ENCODE measurements around the gene CHID1. TPM values are rescaled to one million over a fixed set of nuclear protein-coding genes. Genes with fewer than 3 reads are reported as not detected.

The CHID1 gene
- total and polyA plus RNA-seq, 2 of the 8 experiments (the other 6 are each of a cell fraction or from before 2014, with no cell fraction given): 81.2 to 88.5 TPM

DNA sequence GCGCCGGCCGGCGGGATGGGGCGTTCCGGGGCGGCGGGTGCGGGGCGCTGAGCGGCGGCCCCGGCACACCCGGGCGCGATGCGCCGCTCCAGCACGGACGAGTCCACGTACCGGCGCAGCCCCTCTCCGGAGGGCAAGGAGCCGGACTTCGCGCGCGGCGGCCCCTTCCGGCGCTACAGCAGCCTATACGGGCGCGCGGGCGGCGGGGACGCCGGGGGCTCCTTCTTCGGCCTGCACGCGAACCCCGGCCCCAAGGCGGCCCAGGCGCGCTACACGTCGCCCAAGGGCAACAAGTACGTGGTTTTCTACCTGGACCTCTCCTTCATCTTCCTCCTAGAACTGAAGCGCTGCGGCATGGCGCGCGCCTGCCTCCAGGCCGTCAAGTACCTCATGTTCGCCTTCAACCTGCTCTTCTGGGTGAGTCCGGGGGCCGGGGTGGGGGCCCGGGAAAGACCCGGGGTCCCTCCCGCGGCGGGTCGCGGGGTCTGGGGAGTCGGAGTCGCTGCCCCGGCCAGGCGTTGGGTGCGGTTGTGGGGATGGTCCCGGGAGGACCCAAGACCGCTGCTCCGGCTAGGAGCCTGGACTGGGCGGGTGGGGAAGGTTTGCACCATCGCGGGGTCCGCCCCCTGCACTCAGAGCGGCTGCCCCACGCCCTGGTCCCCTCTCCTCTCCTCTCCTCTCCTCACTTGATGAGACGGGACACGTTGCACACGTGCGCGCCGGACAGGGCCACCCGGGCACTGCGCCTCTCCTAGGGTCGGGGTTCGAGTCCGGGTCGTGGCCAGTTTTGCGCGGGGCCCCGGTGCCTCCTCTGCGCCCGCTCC is 60.4 kb downstream of the CHID1 start (continued):
- TF ChIP-seq PHF8 (conservative IDR thresholded peaks at IDR 0.05; ENCODE audit: low read depth, low read length) (peak; percentile 19; the same call in 1 of the 2 replicates), SAP30 (IDR thresholded peaks at IDR 0.05; ENCODE audit: insufficient read depth, insufficient replicate concordance, low read length) (no peak), RBBP5 (IDR thresholded peaks at IDR 0.05; ENCODE audit: borderline replicate concordance, low read depth, low read length) (no peak), SIX5 (IDR thresholded peaks at IDR 0.05; ENCODE audit: low read depth, low read length) (no peak), BCL11A (IDR thresholded peaks at IDR 0.05; ENCODE audit: low read depth in 2 of 2, low read length in 2 of 2) (no peak), TAF1 (IDR thresholded peaks at IDR 0.05; ENCODE audit: low read depth, low read length) (0 out of 2 replicates have a peak, but pooled peaks have one; percentile 4), TBP (IDR thresholded peaks at IDR 0.05; ENCODE audit: low read depth, low read length) (0 out of 2 replicates have a peak, but pooled peaks have one; percentile 13), EGR1 (IDR thresholded peaks at IDR 0.05; ENCODE audit: borderline replicate concordance, low read depth, low read length) (no peak)
- TF ChIP-seq, protein P1, sequence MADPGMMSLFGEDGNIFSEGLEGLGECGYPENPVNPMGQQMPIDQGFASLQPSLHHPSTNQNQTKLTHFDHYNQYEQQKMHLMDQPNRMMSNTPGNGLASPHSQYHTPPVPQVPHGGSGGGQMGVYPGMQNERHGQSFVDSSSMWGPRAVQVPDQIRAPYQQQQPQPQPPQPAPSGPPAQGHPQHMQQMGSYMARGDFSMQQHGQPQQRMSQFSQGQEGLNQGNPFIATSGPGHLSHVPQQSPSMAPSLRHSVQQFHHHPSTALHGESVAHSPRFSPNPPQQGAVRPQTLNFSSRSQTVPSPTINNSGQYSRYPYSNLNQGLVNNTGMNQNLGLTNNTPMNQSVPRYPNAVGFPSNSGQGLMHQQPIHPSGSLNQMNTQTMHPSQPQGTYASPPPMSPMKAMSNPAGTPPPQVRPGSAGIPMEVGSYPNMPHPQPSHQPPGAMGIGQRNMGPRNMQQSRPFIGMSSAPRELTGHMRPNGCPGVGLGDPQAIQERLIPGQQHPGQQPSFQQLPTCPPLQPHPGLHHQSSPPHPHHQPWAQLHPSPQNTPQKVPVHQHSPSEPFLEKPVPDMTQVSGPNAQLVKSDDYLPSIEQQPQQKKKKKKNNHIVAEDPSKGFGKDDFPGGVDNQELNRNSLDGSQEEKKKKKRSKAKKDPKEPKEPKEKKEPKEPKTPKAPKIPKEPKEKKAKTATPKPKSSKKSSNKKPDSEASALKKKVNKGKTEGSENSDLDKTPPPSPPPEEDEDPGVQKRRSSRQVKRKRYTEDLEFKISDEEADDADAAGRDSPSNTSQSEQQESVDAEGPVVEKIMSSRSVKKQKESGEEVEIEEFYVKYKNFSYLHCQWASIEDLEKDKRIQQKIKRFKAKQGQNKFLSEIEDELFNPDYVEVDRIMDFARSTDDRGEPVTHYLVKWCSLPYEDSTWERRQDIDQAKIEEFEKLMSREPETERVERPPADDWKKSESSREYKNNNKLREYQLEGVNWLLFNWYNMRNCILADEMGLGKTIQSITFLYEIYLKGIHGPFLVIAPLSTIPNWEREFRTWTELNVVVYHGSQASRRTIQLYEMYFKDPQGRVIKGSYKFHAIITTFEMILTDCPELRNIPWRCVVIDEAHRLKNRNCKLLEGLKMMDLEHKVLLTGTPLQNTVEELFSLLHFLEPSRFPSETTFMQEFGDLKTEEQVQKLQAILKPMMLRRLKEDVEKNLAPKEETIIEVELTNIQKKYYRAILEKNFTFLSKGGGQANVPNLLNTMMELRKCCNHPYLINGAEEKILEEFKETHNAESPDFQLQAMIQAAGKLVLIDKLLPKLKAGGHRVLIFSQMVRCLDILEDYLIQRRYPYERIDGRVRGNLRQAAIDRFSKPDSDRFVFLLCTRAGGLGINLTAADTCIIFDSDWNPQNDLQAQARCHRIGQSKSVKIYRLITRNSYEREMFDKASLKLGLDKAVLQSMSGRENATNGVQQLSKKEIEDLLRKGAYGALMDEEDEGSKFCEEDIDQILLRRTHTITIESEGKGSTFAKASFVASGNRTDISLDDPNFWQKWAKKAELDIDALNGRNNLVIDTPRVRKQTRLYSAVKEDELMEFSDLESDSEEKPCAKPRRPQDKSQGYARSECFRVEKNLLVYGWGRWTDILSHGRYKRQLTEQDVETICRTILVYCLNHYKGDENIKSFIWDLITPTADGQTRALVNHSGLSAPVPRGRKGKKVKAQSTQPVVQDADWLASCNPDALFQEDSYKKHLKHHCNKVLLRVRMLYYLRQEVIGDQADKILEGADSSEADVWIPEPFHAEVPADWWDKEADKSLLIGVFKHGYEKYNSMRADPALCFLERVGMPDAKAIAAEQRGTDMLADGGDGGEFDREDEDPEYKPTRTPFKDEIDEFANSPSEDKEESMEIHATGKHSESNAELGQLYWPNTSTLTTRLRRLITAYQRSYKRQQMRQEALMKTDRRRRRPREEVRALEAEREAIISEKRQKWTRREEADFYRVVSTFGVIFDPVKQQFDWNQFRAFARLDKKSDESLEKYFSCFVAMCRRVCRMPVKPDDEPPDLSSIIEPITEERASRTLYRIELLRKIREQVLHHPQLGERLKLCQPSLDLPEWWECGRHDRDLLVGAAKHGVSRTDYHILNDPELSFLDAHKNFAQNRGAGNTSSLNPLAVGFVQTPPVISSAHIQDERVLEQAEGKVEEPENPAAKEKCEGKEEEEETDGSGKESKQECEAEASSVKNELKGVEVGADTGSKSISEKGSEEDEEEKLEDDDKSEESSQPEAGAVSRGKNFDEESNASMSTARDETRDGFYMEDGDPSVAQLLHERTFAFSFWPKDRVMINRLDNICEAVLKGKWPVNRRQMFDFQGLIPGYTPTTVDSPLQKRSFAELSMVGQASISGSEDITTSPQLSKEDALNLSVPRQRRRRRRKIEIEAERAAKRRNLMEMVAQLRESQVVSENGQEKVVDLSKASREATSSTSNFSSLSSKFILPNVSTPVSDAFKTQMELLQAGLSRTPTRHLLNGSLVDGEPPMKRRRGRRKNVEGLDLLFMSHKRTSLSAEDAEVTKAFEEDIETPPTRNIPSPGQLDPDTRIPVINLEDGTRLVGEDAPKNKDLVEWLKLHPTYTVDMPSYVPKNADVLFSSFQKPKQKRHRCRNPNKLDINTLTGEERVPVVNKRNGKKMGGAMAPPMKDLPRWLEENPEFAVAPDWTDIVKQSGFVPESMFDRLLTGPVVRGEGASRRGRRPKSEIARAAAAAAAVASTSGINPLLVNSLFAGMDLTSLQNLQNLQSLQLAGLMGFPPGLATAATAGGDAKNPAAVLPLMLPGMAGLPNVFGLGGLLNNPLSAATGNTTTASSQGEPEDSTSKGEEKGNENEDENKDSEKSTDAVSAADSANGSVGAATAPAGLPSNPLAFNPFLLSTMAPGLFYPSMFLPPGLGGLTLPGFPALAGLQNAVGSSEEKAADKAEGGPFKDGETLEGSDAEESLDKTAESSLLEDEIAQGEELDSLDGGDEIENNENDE (IDR thresholded peaks at IDR 0.05; ENCODE audit: insufficient replicate concordance, low read length): no peak
